HCT116 (cell line): Measurements from ENCODE around the gene VDAC2. TPM values are rescaled to one million over a fixed set of nuclear protein-coding genes. Genes with fewer than 3 reads are reported as not detected.

Experiments used
- ATAC-seq: fragments of 200-7000 bp; cut with Tn5 transposase; 2 replicates; pipeline ENCODE4 v1.9.1; 2020; ENCODE audit warnings: mild to moderate bottlenecking, moderate library complexity
- BruUV-seq: library from RNA; stranded (reverse); fragments of 400-500 nt; replicated peaks from 2 replicates; lab custom pipeline; 2021; lab: Mats Ljungman, UMichigan
- CTCF ChIA-PET: fragments of 300-600 bp; sonication (Branson Sonifier 250); formaldehyde crosslinking; loops from one replicate; lab custom pipeline; 2021; ENCODE audit warnings: antibody characterized with exemption; lab: Charles Lee
- POLR2A ChIA-PET: fragments of 300-600, 350-600 bp; sonication (Branson Sonifier 250); formaldehyde crosslinking; loops from one replicate; lab custom pipeline; 2021; ENCODE audit warnings: antibody characterized with exemption; lab: Charles Lee
- RAD21 ChIA-PET, 2 experiments: fragments of 300-600 bp; sonication (Branson Sonifier 250); formaldehyde crosslinking; loops; one replicate each; lab custom pipeline; 2023; ENCODE audit warnings: low total read pairs in 2 of 2; ENCODE audit not compliant: uncharacterized antibody in 2 of 2, unreplicated experiment in 2 of 2, low non-redundant PET in 1 of 2; lab: Charles Lee
- DNase-seq: peaks from one replicate; pipeline ENCODE4 v3.0.0-alpha.2; 2010; ENCODE audit warnings: low read depth, low spot score
- H2AFZ ChIP-seq: fragments of 200-600 bp; shearing (Covaris generic), sonication (generic); 2 replicates; pipeline ENCODE4 v1.6.1; 2017; ENCODE audit warnings: low read depth, mixed run types, mixed read lengths, antibody characterized with exemption, low read length; ENCODE audit not compliant: poor library complexity, severe bottlenecking
- H3K27ac ChIP-seq: 2 replicates; pipeline ENCODE4 v1.5.1; 2012; ENCODE audit warnings: low read depth, low read length
- H3K27me3 ChIP-seq: fragments of 200-600 bp; sonication (generic); 2 replicates; pipeline ENCODE4 v1.6.1; 2016; ENCODE audit warnings: mixed run types, low read length, mixed read lengths; ENCODE audit not compliant: insufficient read depth
- H3K36me3 ChIP-seq, 2 experiments: fragments of 200-500 bp in 1 of 2; fragments of 200-600 bp in 1 of 2; sonication (Bioruptor generic) in 1 of 2; sonication (generic) in 1 of 2; 2 replicates each; pipeline versions ENCODE4 v1.5.1 to v1.6.1; 2014 to 2016; ENCODE audit warnings: low read length in 2 of 2, inconsistent platforms in 1 of 2, mixed read lengths in 1 of 2, mixed run types in 1 of 2; ENCODE audit not compliant: insufficient read depth in 2 of 2, control insufficient read depth in 1 of 2
- H3K4me1 ChIP-seq, 2 experiments: fragments of 200-600 bp in 1 of 2; sonication (generic) in 1 of 2; 2 replicates each; pipeline versions ENCODE4 v1.5.1 to v1.6.1; 2012 to 2017; ENCODE audit warnings: low read length in 2 of 2, inconsistent platforms in 1 of 2, mild to moderate bottlenecking in 1 of 2, mixed read lengths in 1 of 2, mixed run types in 1 of 2, moderate library complexity in 1 of 2; ENCODE audit not compliant: insufficient read depth in 2 of 2, control insufficient read depth in 1 of 2
- H3K4me2 ChIP-seq: fragments of 200-600 bp; sonication (generic); 2 replicates; pipeline ENCODE4 v1.6.1; 2017; ENCODE audit warnings: mixed run types, low read length, mixed read lengths
- H3K4me3 ChIP-seq, 2 experiments: fragments of 200-600 bp in 1 of 2; sonication (generic) in 1 of 2; replicated peaks in 1 of 2; 2 replicates each; pipeline ENCODE4 v1.5.1; 2011 to 2016; ENCODE audit warnings: low read length in 2 of 2, control low read depth in 1 of 2, low read depth in 1 of 2, mild to moderate bottlenecking in 1 of 2, mixed read lengths in 1 of 2, mixed run types in 1 of 2
- H3K79me2 ChIP-seq: fragments of 200-600 bp; sonication (generic); 2 replicates; pipeline ENCODE4 v1.6.1; 2017; ENCODE audit warnings: mild to moderate bottlenecking, mixed run types, low read length, moderate library complexity, mixed read lengths; ENCODE audit not compliant: insufficient read depth
- H3K9ac ChIP-seq: fragments of 200-600 bp; sonication (generic); 2 replicates; pipeline ENCODE4 v1.6.1; 2016; ENCODE audit warnings: low read length, mixed read lengths
- H3K9me2 ChIP-seq: fragments of 200-600 bp; sonication (generic), shearing (Covaris generic); 2 replicates; pipeline ENCODE4 v1.6.1; 2017; ENCODE audit warnings: mixed run types, mild to moderate bottlenecking, moderate library complexity; ENCODE audit not compliant: insufficient read depth
- H3K9me3 ChIP-seq, 2 experiments: fragments of 200-500 bp in 1 of 2; fragments of 200-600 bp in 1 of 2; sonication (Bioruptor generic) in 1 of 2; sonication (generic) in 1 of 2; 2 replicates each; pipeline ENCODE4 v1.6.1; 2014 to 2017; ENCODE audit warnings: low read length in 2 of 2, mixed read lengths in 2 of 2, inconsistent platforms in 1 of 2, low read depth in 1 of 2, mild to moderate bottlenecking in 1 of 2, mixed run types in 1 of 2, moderate library complexity in 1 of 2; ENCODE audit not compliant: control insufficient read depth in 1 of 2, insufficient read depth in 1 of 2
- H4K20me1 ChIP-seq: fragments of 200-600 bp; sonication (generic), shearing (Covaris generic); 2 replicates; pipeline ENCODE4 v1.6.1; 2017; ENCODE audit warnings: mixed run types, mild to moderate bottlenecking, moderate library complexity; ENCODE audit not compliant: insufficient read depth
- CEBPB ChIP-seq: IDR thresholded peaks from 2 replicates; pipeline ENCODE4 v1.6.1; 2012; ENCODE audit warnings: low read depth
- ELF1 ChIP-seq: IDR thresholded peaks from 2 replicates; pipeline ENCODE4 v1.6.1; 2012; ENCODE audit warnings: low read depth, borderline replicate concordance
- EZH2phosphoT487 ChIP-seq: fragments of 200-600 bp; IDR thresholded peaks from 2 replicates; pipeline ENCODE4 v1.6.1; 2018; ENCODE audit warnings: antibody characterized with exemption, borderline replicate concordance
- FOSL1 ChIP-seq: IDR thresholded peaks from 2 replicates; pipeline ENCODE4 v1.6.1; 2012; ENCODE audit warnings: low read depth
- JUND ChIP-seq: IDR thresholded peaks from 2 replicates; pipeline ENCODE4 v1.6.1; 2012
- POLR2A ChIP-seq: IDR thresholded peaks from 2 replicates; pipeline ENCODE4 v1.7.0; 2011; ENCODE audit warnings: borderline replicate concordance; ENCODE audit not compliant: insufficient read depth, insufficient read length; ENCODE audit errors: extremely low read depth
- POLR2AphosphoS5 ChIP-seq: IDR thresholded peaks from 2 replicates; pipeline ENCODE4 v1.6.1; 2011; ENCODE audit warnings: mild to moderate bottlenecking, low read depth, low read length, moderate library complexity
- RAD21 ChIP-seq: IDR thresholded peaks from 2 replicates; pipeline ENCODE4 v1.6.1; 2012; ENCODE audit warnings: low read depth, mild to moderate bottlenecking
- SIN3A ChIP-seq: IDR thresholded peaks from 2 replicates; pipeline ENCODE4 v1.6.1; 2012; ENCODE audit warnings: low read depth
- YY1 ChIP-seq: IDR thresholded peaks from 2 replicates; pipeline ENCODE4 v1.6.1; 2011; ENCODE audit warnings: low read length, low read depth, moderate library complexity, mild to moderate bottlenecking; ENCODE audit not compliant: insufficient replicate concordance; ENCODE audit errors: extremely low read depth
- ZFX ChIP-seq: fragments of 450-650 bp; IDR thresholded peaks from 2 replicates; pipeline ENCODE4 v1.6.1; 2017
- ZNF274 ChIP-seq: fragments of 200-500 bp; sonication (Bioruptor generic); IDR thresholded peaks from 2 replicates; pipeline ENCODE4 v1.6.1; 2014; ENCODE audit warnings: mild to moderate bottlenecking, low read depth, low read length, inconsistent platforms
- intact Hi-C: fragments of 100-400 bp; cut with micrococcal nuclease; formaldehyde crosslinking; loops from 2 replicates; pipeline ENCODE4 v1.10.0; 2022
- total RNA-seq: library from RNA; stranded (reverse); gene quantifications from one replicate; pipeline ENCODE4 v1.2.1, GENCODE V29; 2021; ENCODE audit not compliant: unreplicated experiment
- TF ChIP-seq, protein P1 (sequence below): IDR thresholded peaks from 2 replicates; pipeline ENCODE4 v1.6.1; 2012
- TF ChIP-seq, protein P2 (sequence below), 3 experiments: fragments of 200-600 bp in 1 of 3; sonication (generic) in 1 of 3; IDR thresholded peaks in 2 of 3; conservative IDR thresholded peaks in 1 of 3; 2 replicates each; pipeline ENCODE4 v1.5.1; 2012 to 2017; ENCODE audit warnings: low read depth in 2 of 3, low read length in 2 of 3, antibody characterized with exemption in 1 of 3, borderline replicate concordance in 1 of 3, control low read depth in 1 of 3, mild to moderate bottlenecking in 1 of 3, mixed read lengths in 1 of 3, mixed run types in 1 of 3, moderate library complexity in 1 of 3; ENCODE audit not compliant: insufficient read depth in 1 of 3
- TF ChIP-seq, protein P3 (sequence below): IDR thresholded peaks from 2 replicates; pipeline ENCODE4 v1.6.1; 2011; ENCODE audit warnings: mild to moderate bottlenecking, low read length, moderate library complexity; ENCODE audit not compliant: insufficient replicate concordance; ENCODE audit errors: extremely low read depth
- TF ChIP-seq, protein P4 (sequence below): IDR thresholded peaks from 2 replicates; pipeline ENCODE4 v1.6.1; 2012; ENCODE audit warnings: low read depth

VDAC2 gene
- total RNA-seq, 1 experiment from 2014 or later, result 289 TPM

DNA sequence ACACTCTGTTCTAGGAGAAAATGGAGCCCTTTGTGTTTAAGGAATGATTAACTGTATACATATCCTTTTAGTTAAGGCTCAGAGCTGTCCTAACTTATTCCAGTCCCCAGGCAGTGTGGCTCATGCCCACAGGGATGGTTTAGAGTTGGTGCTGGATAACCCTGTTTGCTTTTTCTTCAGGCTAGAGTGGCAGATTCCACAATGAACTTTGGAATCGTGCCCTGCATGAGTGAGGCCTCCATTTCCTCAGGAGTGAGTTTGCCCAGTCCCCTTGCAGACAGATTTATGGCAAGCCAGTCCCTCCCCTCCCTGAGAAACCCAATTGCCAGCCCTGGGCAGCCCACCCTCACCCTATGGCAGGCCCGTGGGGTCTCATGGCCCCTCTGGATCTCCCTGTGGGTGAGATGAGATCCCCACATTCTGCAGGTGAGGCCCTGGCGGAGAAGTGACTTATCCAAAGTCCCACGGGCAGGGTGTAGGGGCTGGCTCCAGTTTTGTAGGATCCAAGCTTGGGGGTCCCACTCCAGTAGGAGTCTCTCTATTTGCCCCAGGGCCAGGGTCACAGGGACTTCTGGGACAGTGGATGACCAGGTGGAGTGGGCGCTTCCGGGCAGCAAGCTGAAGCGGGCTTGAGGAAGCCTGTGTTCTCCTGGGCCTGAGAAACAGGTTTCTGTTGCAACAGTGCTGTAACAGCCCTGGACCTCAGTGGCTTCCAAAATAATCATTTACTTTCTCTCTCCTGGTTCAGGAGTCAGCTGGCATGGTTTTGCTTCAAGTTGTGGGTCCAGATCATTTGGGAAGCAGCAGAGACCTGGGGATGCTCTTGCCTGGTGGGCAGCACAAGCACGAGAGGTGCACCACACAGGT, 34.1 kb downstream of the VDAC2 start:
- TF ChIP-seq POLR2AphosphoS5 (no peak), SIN3A (no peak), YY1 (no peak), ZFX (no peak), ZNF274 (no peak), EZH2phosphoT487 (no peak), JUND (no peak), CEBPB (no peak), POLR2A (no peak), FOSL1 (no peak), ELF1 (no peak), RAD21 (no peak)
- TF ChIP-seq, protein P1, sequence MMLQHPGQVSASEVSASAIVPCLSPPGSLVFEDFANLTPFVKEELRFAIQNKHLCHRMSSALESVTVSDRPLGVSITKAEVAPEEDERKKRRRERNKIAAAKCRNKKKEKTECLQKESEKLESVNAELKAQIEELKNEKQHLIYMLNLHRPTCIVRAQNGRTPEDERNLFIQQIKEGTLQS, result no peak
- TF ChIP-seq, protein P2, sequence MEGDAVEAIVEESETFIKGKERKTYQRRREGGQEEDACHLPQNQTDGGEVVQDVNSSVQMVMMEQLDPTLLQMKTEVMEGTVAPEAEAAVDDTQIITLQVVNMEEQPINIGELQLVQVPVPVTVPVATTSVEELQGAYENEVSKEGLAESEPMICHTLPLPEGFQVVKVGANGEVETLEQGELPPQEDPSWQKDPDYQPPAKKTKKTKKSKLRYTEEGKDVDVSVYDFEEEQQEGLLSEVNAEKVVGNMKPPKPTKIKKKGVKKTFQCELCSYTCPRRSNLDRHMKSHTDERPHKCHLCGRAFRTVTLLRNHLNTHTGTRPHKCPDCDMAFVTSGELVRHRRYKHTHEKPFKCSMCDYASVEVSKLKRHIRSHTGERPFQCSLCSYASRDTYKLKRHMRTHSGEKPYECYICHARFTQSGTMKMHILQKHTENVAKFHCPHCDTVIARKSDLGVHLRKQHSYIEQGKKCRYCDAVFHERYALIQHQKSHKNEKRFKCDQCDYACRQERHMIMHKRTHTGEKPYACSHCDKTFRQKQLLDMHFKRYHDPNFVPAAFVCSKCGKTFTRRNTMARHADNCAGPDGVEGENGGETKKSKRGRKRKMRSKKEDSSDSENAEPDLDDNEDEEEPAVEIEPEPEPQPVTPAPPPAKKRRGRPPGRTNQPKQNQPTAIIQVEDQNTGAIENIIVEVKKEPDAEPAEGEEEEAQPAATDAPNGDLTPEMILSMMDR (IDR thresholded peaks at IDR 0.05 in 2 of 3, conservative IDR thresholded peaks at IDR 0.05 in 1 of 3; ENCODE audit: borderline replicate concordance in 1 of 3, insufficient read depth in 1 of 3, low read depth in 2 of 3, low read length in 2 of 3), result no peak
- TF ChIP-seq, protein P3, sequence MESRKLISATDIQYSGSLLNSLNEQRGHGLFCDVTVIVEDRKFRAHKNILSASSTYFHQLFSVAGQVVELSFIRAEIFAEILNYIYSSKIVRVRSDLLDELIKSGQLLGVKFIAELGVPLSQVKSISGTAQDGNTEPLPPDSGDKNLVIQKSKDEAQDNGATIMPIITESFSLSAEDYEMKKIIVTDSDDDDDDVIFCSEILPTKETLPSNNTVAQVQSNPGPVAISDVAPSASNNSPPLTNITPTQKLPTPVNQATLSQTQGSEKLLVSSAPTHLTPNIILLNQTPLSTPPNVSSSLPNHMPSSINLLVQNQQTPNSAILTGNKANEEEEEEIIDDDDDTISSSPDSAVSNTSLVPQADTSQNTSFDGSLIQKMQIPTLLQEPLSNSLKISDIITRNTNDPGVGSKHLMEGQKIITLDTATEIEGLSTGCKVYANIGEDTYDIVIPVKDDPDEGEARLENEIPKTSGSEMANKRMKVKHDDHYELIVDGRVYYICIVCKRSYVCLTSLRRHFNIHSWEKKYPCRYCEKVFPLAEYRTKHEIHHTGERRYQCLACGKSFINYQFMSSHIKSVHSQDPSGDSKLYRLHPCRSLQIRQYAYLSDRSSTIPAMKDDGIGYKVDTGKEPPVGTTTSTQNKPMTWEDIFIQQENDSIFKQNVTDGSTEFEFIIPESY, result no peak
- TF ChIP-seq, protein P4, sequence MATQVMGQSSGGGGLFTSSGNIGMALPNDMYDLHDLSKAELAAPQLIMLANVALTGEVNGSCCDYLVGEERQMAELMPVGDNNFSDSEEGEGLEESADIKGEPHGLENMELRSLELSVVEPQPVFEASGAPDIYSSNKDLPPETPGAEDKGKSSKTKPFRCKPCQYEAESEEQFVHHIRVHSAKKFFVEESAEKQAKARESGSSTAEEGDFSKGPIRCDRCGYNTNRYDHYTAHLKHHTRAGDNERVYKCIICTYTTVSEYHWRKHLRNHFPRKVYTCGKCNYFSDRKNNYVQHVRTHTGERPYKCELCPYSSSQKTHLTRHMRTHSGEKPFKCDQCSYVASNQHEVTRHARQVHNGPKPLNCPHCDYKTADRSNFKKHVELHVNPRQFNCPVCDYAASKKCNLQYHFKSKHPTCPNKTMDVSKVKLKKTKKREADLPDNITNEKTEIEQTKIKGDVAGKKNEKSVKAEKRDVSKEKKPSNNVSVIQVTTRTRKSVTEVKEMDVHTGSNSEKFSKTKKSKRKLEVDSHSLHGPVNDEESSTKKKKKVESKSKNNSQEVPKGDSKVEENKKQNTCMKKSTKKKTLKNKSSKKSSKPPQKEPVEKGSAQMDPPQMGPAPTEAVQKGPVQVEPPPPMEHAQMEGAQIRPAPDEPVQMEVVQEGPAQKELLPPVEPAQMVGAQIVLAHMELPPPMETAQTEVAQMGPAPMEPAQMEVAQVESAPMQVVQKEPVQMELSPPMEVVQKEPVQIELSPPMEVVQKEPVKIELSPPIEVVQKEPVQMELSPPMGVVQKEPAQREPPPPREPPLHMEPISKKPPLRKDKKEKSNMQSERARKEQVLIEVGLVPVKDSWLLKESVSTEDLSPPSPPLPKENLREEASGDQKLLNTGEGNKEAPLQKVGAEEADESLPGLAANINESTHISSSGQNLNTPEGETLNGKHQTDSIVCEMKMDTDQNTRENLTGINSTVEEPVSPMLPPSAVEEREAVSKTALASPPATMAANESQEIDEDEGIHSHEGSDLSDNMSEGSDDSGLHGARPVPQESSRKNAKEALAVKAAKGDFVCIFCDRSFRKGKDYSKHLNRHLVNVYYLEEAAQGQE, result no peak
- ChIA-PET RAD21 (no interaction called here), CTCF (no interaction called here), POLR2A (interaction anchor here (0.6 kb wide), 1 partner anchor 22 kb away, joined by 5 read pairs; no protein-coding TSS in a partner anchor)
- Histone ChIP-seq H3K27me3 (no peaks in the 10 kb centered on the region), H3K36me3 (no peaks in the 10 kb centered on the region), H3K79me2 (no peaks in the 10 kb centered on the region), H3K4me1 (peaks cover 3 to 7% of the 10 kb centered on the region in 2 experiments; a peak in 2 of 4 replicates), H3K27ac (no peak overlapping the region), H3K9me3 (no peaks in the 10 kb centered on the region), H3K9me2 (no peaks in the 10 kb centered on the region), H2AFZ (no peak overlapping the region), H4K20me1 (no peaks in the 10 kb centered on the region), H3K9ac (no peak overlapping the region), H3K4me2 (no peak overlapping the region), H3K4me3 (no peak overlapping the region)
- DNase-seq, result no peak
- ATAC-seq, result no peak
- BruUV-seq, result no TSS peak
- intact Hi-C loops, result no loop called here
